ENCODE data around the gene GFOD2.
"Not testable (repeated sequence)": the region's sequence is repeated elsewhere in the genome, so short reads cannot be mapped to it uniquely, and the experiment has no call there.

The GFOD2 gene, protein sequence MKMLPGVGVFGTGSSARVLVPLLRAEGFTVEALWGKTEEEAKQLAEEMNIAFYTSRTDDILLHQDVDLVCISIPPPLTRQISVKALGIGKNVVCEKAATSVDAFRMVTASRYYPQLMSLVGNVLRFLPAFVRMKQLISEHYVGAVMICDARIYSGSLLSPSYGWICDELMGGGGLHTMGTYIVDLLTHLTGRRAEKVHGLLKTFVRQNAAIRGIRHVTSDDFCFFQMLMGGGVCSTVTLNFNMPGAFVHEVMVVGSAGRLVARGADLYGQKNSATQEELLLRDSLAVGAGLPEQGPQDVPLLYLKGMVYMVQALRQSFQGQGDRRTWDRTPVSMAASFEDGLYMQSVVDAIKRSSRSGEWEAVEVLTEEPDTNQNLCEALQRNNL

GRCh38 chr16:67719048-67719777 is at the start of gene GFOD2:
TSS of gene GFOD2 (minus strand) at chr16:67719316. CDS start at chr16:67685715, 33,601 bp downstream.
- peak; percentile 94 for DNase-seq

- peak; percentile 73 for DNase-seq
Observed at GRCh38 chr16:67767953-67768352, 48.8 kb upstream of the GFOD2 start.

DNA sequence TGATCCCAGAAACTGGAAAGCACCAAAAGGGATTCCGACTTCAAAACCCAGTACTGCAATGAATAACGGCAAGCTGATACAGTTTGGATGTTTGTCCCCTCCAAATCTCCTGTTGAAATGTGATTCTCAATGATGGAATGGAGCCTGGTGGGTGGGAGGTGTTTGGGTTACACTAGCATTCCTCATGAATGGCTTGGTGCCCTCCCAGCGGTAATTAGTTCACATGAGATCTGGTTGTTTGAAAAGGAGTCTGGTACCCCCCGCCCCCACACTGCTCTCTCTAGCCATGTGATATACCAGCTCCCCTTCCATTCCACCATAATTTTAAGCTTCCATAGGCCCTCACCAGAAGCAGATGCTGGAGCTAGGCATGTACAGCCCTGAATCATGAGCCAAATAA is 47.2 kb upstream of the GFOD2 start:
- no peak for DNase-seq

- DNase-seq: no peak
Observed at GRCh38 chr16:67764158-67764667, 45.1 kb upstream of the GFOD2 start.

- no peak for DNase-seq
Observed at GRCh38 chr16:67763066-67763465, 44.0 kb upstream of the GFOD2 start.

- no peak for DNase-seq
Observed at GRCh38 chr16:67762385-67762784, 43.3 kb upstream of the GFOD2 start.

GRCh38 chr16:67761924-67762323 is 42.8 kb upstream of the GFOD2 start:
- DNase-seq: no peak

GRCh38 chr16:67760956-67761230 is 41.8 kb upstream of the GFOD2 start:
- DNase-seq: no peak

DNA sequence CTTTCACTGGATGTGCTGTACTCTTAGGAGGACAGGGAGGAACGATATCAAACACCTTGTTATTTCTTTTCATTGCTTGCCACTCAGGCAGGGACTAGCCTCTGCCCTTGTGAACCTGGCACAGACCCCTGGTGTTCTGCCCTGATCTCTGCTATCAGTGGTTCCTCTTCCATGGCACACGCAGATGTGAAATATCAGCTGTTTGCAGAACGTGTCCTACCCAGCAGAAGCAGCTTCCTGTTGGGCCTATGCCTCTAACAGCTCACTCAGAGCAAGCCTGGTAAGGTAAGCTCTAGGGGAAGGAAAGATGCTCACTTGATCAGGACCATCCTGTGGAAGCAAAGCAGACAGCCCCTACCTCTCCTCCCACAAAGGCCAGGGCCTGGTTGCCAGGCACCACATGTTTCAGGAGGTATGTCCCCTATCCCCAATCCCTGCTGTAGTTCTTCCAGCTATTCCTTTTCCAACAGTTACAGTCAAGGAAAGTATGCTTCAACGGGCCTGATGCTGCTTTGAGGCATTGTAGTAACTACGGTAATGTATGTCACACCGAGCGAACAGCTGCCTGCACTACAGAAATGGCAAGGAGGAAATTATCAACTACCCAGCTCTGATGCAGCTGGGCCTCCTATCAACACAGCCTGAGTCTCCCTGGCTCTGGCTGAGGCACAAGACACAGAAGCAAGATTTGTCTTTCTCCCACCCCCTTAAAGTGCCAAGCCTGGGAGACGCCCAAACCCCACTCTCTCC is 41.3 kb upstream of the GFOD2 start:
- DNase-seq: no peak

GRCh38 chr16:67758966-67759365 is 39.9 kb upstream of the GFOD2 start:
- DNase-seq: no peak

DNA sequence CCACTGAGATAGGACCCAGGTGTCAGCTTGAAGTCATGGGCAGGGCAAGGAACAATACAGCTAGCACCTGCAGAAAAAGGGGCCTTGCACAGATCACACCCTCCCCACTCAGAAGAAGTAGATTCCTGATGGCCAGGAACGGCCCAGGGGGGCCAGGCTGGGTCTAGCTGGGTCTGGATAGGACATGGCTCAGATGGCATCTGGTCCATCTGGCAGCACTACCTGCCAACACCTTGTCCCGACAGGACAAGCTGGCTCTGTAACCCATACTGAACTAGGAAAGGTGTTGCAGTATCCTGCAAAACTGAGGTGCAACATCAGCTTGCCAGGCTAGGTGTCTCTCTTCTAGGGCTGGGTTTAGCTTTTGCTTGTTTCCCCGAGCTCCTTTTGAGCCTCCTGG is 38.9 kb upstream of the GFOD2 start:
- DNase-seq: no peak

DNA sequence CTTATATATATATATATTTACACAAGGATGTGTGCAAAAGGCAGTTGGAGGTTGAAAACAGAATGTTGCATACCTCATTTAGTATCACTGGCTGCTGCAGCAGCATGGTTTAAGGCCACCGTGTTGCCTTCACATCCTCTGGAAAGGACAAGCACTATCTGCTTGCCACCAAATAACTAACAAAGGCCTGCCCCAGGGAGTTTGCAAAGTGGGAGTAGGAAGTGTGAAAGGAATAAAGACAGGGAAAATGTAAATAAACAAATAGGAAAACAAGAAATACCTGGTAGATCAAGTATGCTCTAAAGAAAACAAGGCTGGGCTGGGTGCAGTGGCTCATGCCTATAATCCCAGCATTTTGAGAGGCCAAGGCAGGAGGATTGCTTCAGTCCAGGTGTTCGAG is 33.5 kb upstream of the GFOD2 start:
- DNase-seq: no peak

GRCh38 chr16:67751331-67751730 is 32.2 kb upstream of the GFOD2 start:
- DNase-seq: not testable (repeated sequence)

GRCh38 chr16:67750466-67750865 is 31.4 kb upstream of the GFOD2 start:
- no peak for DNase-seq

- no peak for DNase-seq
Observed at GRCh38 chr16:67749436-67750078, 30.4 kb upstream of the GFOD2 start.

DNA sequence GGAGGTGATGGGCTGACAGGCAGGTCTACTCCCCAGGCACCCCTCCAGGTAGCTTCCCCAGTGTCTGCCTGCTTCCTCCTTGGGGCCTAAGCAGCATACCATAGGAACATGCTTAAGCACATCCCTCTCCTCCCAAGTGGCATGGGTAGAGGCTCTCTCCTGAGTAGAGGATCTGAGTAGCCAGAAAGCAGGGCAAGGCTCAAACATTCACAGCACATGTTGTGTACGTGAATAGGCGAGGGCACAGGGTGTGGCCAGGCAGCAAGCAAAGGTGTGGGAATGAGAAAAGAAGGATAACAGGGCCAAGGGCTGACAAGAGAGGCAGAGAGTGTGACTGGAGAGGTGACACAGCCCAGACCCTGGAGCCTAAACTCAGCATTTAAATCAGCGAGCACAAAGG is 29.7 kb upstream of the GFOD2 start:
- no peak for DNase-seq

- no peak for DNase-seq
Observed at GRCh38 chr16:67746846-67747245, 27.7 kb upstream of the GFOD2 start.

DNA sequence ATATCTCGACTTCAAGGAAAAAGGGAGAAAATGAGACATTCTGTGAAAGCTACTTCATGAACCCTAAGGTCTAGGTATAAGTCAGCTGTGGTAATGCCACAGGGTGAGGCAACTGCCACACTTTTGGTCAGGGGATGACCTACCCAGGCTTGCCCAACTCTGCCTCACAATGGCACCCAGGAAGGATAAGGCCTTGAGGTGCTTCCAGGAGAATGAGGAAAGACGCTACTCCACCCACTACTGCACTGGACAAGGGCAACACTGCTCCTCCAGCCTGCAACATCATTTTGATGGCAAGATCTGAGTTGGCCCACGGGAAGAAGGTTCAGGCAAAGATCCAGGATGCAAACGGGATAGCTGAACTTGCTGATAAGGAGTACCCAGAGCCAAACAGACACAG is 22.0 kb upstream of the GFOD2 start:
- DNase-seq: no peak

- DNase-seq: no peak
Observed at GRCh38 chr16:67740391-67740790, 21.3 kb upstream of the GFOD2 start.

- no peak for DNase-seq
Observed at GRCh38 chr16:67736858-67737257, 17.7 kb upstream of the GFOD2 start.

- no peak for DNase-seq
Observed at GRCh38 chr16:67734731-67735201, 15.7 kb upstream of the GFOD2 start.

- no peak for DNase-seq
Observed at GRCh38 chr16:67733734-67734470, 14.8 kb upstream of the GFOD2 start.

Measured in EL (cell line).